22Rv1 (cell line): Measurements from ENCODE around the gene LEMD3.

Source experiments
- ZFX ChIP-seq: fragments of 450-650 bp; IDR thresholded peaks from 2 replicates; pipeline ENCODE4 v1.6.1; 2017; ENCODE audit warnings: antibody characterized with exemption, borderline replicate concordance
- TF ChIP-seq, protein P1 (sequence below): fragments of 450-650 bp; IDR thresholded peaks from 2 replicates; pipeline ENCODE4 v1.5.1; 2017; ENCODE audit warnings: mild to moderate bottlenecking

- TF ChIP-seq, protein P1, sequence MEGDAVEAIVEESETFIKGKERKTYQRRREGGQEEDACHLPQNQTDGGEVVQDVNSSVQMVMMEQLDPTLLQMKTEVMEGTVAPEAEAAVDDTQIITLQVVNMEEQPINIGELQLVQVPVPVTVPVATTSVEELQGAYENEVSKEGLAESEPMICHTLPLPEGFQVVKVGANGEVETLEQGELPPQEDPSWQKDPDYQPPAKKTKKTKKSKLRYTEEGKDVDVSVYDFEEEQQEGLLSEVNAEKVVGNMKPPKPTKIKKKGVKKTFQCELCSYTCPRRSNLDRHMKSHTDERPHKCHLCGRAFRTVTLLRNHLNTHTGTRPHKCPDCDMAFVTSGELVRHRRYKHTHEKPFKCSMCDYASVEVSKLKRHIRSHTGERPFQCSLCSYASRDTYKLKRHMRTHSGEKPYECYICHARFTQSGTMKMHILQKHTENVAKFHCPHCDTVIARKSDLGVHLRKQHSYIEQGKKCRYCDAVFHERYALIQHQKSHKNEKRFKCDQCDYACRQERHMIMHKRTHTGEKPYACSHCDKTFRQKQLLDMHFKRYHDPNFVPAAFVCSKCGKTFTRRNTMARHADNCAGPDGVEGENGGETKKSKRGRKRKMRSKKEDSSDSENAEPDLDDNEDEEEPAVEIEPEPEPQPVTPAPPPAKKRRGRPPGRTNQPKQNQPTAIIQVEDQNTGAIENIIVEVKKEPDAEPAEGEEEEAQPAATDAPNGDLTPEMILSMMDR: no peak
- no peak for TF ChIP-seq ZFX
Observed at GRCh38 chr12:65204886-65205525, 35.6 kb downstream of the LEMD3 start.
